SK-N-SH treated with all-trans-retinoic acid at 6 μM for 48 hours (cell line): ENCODE data around the gene ACLY.
"Not testable (repeated sequence)": the region's sequence is repeated elsewhere in the genome, so short reads cannot be mapped to it uniquely, and the experiment has no call there.

Experiments used
- ATAC-seq: fragments of 200-7000 bp; cut with Tn5 transposase; 3 replicates; pipeline ENCODE4 v1.9.1; 2020; ENCODE audit warnings: mild to moderate bottlenecking, moderate library complexity
- ARNTL ChIP-seq: fragments of 450-650 bp; formaldehyde crosslinking; IDR thresholded peaks from 2 replicates; pipeline ENCODE4 v1.5.0; 2020; ENCODE audit warnings: low read depth, mild to moderate bottlenecking, moderate library complexity, borderline replicate concordance
- BACH2 ChIP-seq: fragments of 250-450 bp; sonication (Bioruptor Pico); IDR thresholded peaks from 2 replicates; pipeline ENCODE4 v1.9.0; 2021; ENCODE audit warnings: mild to moderate bottlenecking, borderline replicate concordance
- CREB5 ChIP-seq: fragments of 250-450 bp; sonication (Bioruptor Pico); IDR thresholded peaks from 2 replicates; pipeline ENCODE4 v1.5.1; 2020; ENCODE audit warnings: low read depth, mild to moderate bottlenecking, moderate library complexity
- CSDC2 ChIP-seq: fragments of 250-450 bp; sonication (Bioruptor Pico); IDR thresholded peaks from 2 replicates; pipeline ENCODE4 v1.5.0; 2020; ENCODE audit warnings: mild to moderate bottlenecking, moderate library complexity
- CSRNP3 ChIP-seq: fragments of 250-450 bp; sonication (Bioruptor Pico); IDR thresholded peaks from 2 replicates; pipeline ENCODE4 v1.5.1; 2021; ENCODE audit warnings: mild to moderate bottlenecking, moderate library complexity
- ESRRG ChIP-seq: fragments of 250-450 bp; sonication (Bioruptor Pico); IDR thresholded peaks from 2 replicates; pipeline ENCODE4 v1.6.1; 2021; ENCODE audit warnings: mild to moderate bottlenecking
- GLIS3 ChIP-seq: fragments of 250-450 bp; sonication (Bioruptor Pico); IDR thresholded peaks from 2 replicates; pipeline ENCODE4 v1.5.0; 2020; ENCODE audit warnings: mild to moderate bottlenecking, moderate library complexity
- ISL1 ChIP-seq: fragments of 250-450 bp; sonication (Bioruptor Pico); IDR thresholded peaks from 2 replicates; pipeline ENCODE4 v2.1.2; 2022; ENCODE audit warnings: mild to moderate bottlenecking, moderate library complexity
- OSR1 ChIP-seq: fragments of 250-450 bp; sonication (Bioruptor Pico); IDR thresholded peaks from 2 replicates; pipeline ENCODE4 v1.8.0; 2022; ENCODE audit warnings: moderate library complexity, mild to moderate bottlenecking, inconsistent platforms
- POU6F1 ChIP-seq: fragments of 250-450 bp; sonication (Bioruptor Pico); IDR thresholded peaks from 2 replicates; pipeline ENCODE4 v1.8.0; 2021; ENCODE audit warnings: low read depth, mild to moderate bottlenecking, moderate library complexity, borderline replicate concordance
- PPARA ChIP-seq: fragments of 250-450 bp; sonication (Bioruptor Pico); IDR thresholded peaks from 2 replicates; pipeline ENCODE4 v1.5.0; 2020; ENCODE audit warnings: mild to moderate bottlenecking, borderline replicate concordance
- RARB ChIP-seq: fragments of 250-450 bp; sonication (Bioruptor Pico); IDR thresholded peaks from 2 replicates; pipeline ENCODE4 v1.8.0; 2021; ENCODE audit warnings: mild to moderate bottlenecking, moderate library complexity
- SNAI2 ChIP-seq: fragments of 250-450 bp; sonication (Bioruptor Pico); IDR thresholded peaks from 2 replicates; pipeline ENCODE4 v1.5.0; 2020; ENCODE audit warnings: mild to moderate bottlenecking, moderate library complexity
- TCF4 ChIP-seq: fragments of 250-450 bp; sonication (Bioruptor Pico); IDR thresholded peaks from 2 replicates; pipeline ENCODE4 v1.8.0; 2021; ENCODE audit warnings: mild to moderate bottlenecking, moderate library complexity, borderline replicate concordance
- TOX ChIP-seq: fragments of 250-450 bp; sonication (Bioruptor Pico); IDR thresholded peaks from 2 replicates; pipeline ENCODE4 v1.8.0; 2021; ENCODE audit warnings: mild to moderate bottlenecking, moderate library complexity, borderline replicate concordance
- TSHZ2 ChIP-seq: fragments of 250-450 bp; sonication (Bioruptor Pico); IDR thresholded peaks from 2 replicates; pipeline ENCODE4 v1.5.0; 2020; ENCODE audit warnings: mild to moderate bottlenecking, moderate library complexity
- ZC3H10 ChIP-seq: fragments of 250-450 bp; sonication (Bioruptor Pico); IDR thresholded peaks from 2 replicates; pipeline ENCODE4 v1.5.1; 2021; ENCODE audit warnings: mild to moderate bottlenecking, moderate library complexity
- ZFP3 ChIP-seq: fragments of 250-450 bp; sonication (Bioruptor Pico); IDR thresholded peaks from 2 replicates; pipeline ENCODE4 v1.5.0; 2020; ENCODE audit warnings: mild to moderate bottlenecking, moderate library complexity
- ZFP30 ChIP-seq: fragments of 450-650 bp; formaldehyde crosslinking; IDR thresholded peaks from 2 replicates; pipeline ENCODE4 v1.5.0; 2022; ENCODE audit warnings: mild to moderate bottlenecking, moderate library complexity
- ZNF565 ChIP-seq: fragments of 450-650 bp; formaldehyde crosslinking; conservative IDR thresholded peaks from 2 replicates; pipeline ENCODE4 v1.5.0; 2020; ENCODE audit warnings: low read depth, mild to moderate bottlenecking, moderate library complexity
- ZNF70 ChIP-seq: fragments of 450-650 bp; formaldehyde crosslinking; IDR thresholded peaks from 2 replicates; pipeline ENCODE4 v1.5.0; 2020; ENCODE audit warnings: mild to moderate bottlenecking, moderate library complexity
- ZNF8 ChIP-seq: fragments of 450-650 bp; formaldehyde crosslinking; IDR thresholded peaks from 2 replicates; pipeline ENCODE4 v1.5.0; 2020; ENCODE audit warnings: mild to moderate bottlenecking, moderate library complexity

Gene ACLY

GRCh38 chr17:41835214-41835799, 83.4 kb downstream of the ACLY start (continued):
- TF ChIP-seq TCF4: no peak

- not testable (repeated sequence) for ATAC-seq
Measured at GRCh38 chr17:41829961-41830360, 88.8 kb downstream of the ACLY start.

GRCh38 chr17:41825175-41825845, 93.4 kb downstream of the ACLY start:
- TF ChIP-seq POU6F1 (CRISPR knock-in tag): no peak
- TF ChIP-seq ISL1 (CRISPR knock-in tag): no peak
- no peak for TF ChIP-seq TOX (CRISPR knock-in tag)
- TF ChIP-seq, all 23 proteins: peak for 0
- ATAC-seq: no peak

GRCh38 chr17:41824086-41824485, 94.7 kb downstream of the ACLY start:
- no peak; the same call in 1 of the 3 replicates for ATAC-seq
- TF ChIP-seq CREB5 (CRISPR knock-in tag): no peak
- TF ChIP-seq ARNTL (CRISPR knock-in tag): no peak
- TF ChIP-seq ZFP30 (CRISPR knock-in tag): no peak
- no peak for TF ChIP-seq TSHZ2 (CRISPR knock-in tag)
- no peak for TF ChIP-seq ESRRG (CRISPR knock-in tag)
- no peak for TF ChIP-seq ISL1 (CRISPR knock-in tag)
- TF ChIP-seq CSDC2: no peak
- TF ChIP-seq SNAI2 (CRISPR knock-in tag): no peak
- TF ChIP-seq POU6F1 (CRISPR knock-in tag): no peak
- TF ChIP-seq TCF4: no peak
- no peak for TF ChIP-seq ZNF565 (CRISPR knock-in tag)
- no peak for TF ChIP-seq RARB (CRISPR knock-in tag)

GRCh38 chr17:41823580-41823979, 95.2 kb downstream of the ACLY start:
- no peak for TF ChIP-seq ZFP3 (CRISPR knock-in tag)
- no peak for TF ChIP-seq SNAI2 (CRISPR knock-in tag)
- no peak for TF ChIP-seq ESRRG (CRISPR knock-in tag)
- TF ChIP-seq CSRNP3 (CRISPR knock-in tag): no peak
- no peak for TF ChIP-seq TSHZ2 (CRISPR knock-in tag)
- TF ChIP-seq RARB (CRISPR knock-in tag): no peak
- TF ChIP-seq ZC3H10: no peak
- TF ChIP-seq BACH2 (CRISPR knock-in tag): no peak
- no peak for TF ChIP-seq TOX (CRISPR knock-in tag)
- no peak for TF ChIP-seq OSR1 (CRISPR knock-in tag)
- no peak for TF ChIP-seq GLIS3 (CRISPR knock-in tag)
- no peak for TF ChIP-seq ISL1 (CRISPR knock-in tag)
- no peak for TF ChIP-seq PPARA
- no peak for TF ChIP-seq ZNF8 (CRISPR knock-in tag)
- no peak for TF ChIP-seq ZNF70 (CRISPR knock-in tag)
- TF ChIP-seq, all 23 proteins: peak for 0
- peak; percentile 12; the same call in 2 of the 3 replicates for ATAC-seq
